NCI-H1092 (cell line): Measurements from ENCODE around the gene AP1S2.
"Not testable (repeated sequence)": the region's sequence is repeated elsewhere in the genome, so short reads cannot be mapped to it uniquely, and the experiment has no call there.

Source experiments
- DNase-seq: peaks from one replicate; lab custom pipeline; 2025; lab: John Stamatoyannopoulos, UW

Gene AP1S2

DNA sequence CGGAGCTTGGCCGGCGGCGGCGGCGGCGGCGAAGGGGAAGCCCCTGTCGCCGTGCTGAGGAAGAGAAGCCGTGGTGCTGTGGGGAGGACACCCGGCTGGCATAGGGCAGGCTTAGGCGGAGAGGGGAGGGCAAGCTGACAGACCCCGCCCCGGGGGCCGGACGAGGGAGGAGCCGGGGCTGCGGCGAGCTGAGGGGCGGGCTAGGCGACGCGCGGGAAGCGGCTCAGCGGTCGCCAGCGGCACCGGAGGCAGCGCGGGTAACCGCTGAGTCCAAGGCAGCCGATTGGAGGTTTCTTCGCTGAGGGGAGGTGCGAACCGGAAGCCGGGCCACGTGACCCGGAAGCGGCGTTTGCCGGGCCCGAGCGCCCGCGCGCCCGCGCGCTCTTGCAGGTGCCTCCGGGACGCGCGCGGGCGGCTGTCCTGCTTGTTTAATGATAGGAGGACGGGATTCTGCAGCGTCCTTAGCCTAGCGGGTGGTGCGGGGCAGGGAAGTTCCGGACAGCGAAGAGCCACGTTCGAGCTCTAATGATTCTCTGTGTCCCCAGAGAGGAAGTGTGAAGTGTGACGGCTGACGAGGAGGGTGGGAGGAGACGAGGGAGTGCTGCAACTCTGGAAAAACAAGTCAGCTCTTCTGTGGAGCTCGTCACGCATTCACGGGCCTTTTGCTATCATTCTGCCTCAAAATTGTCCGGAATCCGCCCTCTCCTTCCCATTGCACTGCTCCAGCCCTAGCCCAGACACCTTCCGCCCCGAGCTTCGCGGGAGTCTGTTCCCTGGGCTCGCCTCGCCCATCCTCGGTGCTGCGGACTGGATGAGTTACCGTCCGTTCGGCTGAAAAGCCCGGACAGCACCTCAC lies at the start of gene AP1S2:
Gene AP1S2, minus strand, starts transcription at position 102 of the 856 bp plus-strand sequence. CDS start 2,289 bp downstream, outside the sequence.
- DNase-seq: peak; percentile 93

DNA sequence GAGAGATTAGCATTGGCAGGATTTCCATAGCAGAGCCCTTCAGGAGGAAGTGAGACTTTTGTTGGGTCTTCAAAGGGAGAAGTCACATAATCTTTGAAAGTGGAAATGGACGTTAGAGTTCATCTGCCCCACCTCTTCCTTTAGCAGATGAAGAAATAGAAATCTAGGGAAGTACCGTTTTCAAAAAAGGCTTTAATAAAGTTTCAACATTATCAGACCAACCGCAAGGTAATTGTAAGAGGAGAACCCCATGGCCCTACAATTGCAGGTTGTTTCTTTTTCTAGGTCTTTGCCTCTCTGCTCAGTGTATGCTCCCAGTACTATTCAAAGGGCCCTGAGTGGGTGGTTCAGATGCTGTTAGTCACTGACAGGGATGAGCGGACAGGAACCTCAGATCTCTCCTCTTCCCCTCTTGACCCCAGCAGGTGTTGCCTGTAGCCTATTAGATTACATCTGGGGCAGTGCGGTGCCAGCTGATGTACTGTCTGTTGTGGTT lies 48.6 kb upstream of the AP1S2 start:
- DNase-seq: no peak

- DNase-seq: no peak
Observed at GRCh38 chrX:15895334-15895733, 40.7 kb upstream of the AP1S2 start.

DNA sequence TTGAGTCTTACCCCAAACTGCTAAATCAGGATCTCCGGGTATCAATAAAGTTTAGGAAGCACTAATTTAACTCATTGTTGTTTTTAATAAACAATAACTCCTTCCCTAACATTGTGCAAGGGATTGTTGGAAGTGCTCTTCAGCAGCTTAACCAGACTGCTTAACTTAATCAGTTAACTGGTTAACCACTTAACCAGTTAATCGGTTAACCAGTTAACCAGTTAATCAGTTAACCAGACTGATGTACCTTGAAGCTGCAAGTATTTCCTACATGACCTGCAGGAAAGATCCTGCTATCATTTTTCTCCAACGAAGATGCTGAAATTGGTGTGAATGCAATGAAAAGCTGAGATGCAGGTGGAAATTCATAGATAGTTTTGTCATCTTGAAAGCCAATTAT lies 40.1 kb upstream of the AP1S2 start:
- DNase-seq: no peak

DNA sequence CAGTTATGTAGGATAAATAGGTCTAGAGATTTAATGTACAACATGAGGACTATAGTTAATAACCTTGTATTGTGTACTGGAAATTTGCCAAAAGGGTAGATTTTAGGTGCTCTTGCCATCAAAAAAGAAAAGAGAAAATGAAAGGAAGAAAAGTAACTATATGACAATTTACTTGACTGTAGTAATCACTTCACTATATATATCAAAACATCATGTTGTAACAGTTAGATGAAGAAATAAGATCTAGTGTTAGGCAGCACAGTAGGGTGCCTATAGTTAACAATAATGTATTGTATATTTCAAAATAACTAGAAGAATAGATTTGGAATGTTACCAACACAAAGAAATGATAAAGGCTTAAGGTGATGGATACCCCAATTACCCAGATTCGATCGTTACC lies 35.9 kb upstream of the AP1S2 start:
- DNase-seq: no peak

GRCh38 chrX:15888062-15888461 lies 33.4 kb upstream of the AP1S2 start:
- no peak for DNase-seq

GRCh38 chrX:15883540-15883863 lies 28.9 kb upstream of the AP1S2 start:
- no peak for DNase-seq

DNA sequence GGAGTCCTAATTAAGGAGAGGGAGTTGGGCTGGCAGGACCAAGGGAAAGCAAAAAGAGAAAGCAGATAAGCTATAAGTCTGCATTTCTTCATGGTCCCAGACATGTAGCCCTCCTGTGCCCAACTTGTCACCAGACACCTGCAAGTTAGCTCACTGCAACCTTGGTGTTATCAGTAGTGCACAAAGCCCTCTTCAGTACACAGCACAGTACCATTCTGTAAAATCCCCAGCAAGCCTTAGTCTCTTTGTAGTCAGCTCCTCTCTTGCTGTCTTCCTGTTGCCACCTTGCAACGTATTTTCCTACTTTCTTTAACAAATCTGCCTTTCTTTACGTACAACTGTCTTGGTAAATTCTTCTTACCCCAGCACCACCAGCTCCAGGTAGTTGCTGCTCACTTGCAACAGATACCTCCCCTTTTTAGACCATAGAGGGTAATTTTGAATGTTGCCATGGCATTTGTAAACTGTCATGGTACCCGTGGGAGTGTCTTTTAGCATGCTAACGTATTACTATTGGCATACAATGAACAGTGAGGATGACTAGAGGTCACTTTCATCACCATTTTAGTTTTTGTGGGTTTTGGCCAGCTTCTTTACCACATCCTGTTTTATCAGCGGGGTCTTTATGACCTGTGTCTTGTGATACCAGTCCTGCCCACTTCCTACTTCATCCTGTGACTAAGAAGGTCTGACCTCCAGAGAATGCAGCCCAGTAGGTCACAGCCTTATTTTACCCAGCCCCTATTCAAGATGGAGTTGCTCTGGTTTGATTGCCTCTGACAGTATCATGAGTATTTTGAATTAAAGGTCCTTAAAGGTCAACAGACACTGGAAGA lies 28.3 kb upstream of the AP1S2 start:
- no peak for DNase-seq

GRCh38 chrX:15881381-15881897 lies 26.8 kb upstream of the AP1S2 start:
- no peak for DNase-seq

- DNase-seq: not testable (repeated sequence)
Observed at GRCh38 chrX:15877914-15878313, 23.3 kb upstream of the AP1S2 start.

DNA sequence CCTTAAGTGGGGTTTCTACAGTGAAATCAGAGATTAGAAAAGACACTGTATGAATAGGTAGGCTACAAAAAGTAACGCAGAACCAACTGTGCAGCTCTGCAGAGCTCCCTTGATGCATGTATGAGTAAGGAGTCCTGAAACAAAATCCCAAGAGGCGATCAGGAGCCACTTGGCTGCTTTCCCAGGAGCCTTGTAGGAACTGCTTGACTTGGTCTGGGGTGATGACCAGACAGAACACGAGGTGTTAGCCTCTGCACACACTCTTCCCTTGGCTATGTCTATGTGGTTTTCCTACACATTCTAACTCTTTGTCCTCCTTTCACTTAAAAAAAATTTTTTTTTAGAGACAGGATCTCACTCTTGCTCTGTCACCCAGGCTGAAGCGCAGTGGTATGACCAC lies 22.8 kb upstream of the AP1S2 start:
- no peak for DNase-seq

GRCh38 chrX:15874672-15875071 lies 20.1 kb upstream of the AP1S2 start:
- no peak for DNase-seq

GRCh38 chrX:15873566-15873965 lies 19.0 kb upstream of the AP1S2 start:
- no peak for DNase-seq

DNA sequence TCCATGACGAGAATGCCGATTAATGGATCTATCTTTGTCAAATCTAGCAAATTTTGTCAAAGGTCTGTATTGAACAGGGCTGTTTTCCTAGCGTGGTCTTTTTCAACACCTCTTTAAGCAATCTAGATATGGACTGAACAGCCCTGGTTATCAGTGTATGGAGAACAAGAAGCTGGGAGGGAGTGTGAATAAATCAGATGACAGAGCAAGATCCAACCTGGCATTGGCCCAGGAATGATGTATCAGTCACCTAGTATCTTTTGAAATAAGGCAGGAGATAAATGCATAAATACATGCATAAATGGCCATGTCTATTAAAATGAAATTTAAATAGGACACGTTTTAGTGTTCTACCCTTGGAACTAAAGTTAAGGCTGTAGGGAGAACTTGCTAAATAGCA lies 15.7 kb upstream of the AP1S2 start:
- no peak for DNase-seq

GRCh38 chrX:15869695-15870094 lies 15.1 kb upstream of the AP1S2 start:
- no peak for DNase-seq

DNA sequence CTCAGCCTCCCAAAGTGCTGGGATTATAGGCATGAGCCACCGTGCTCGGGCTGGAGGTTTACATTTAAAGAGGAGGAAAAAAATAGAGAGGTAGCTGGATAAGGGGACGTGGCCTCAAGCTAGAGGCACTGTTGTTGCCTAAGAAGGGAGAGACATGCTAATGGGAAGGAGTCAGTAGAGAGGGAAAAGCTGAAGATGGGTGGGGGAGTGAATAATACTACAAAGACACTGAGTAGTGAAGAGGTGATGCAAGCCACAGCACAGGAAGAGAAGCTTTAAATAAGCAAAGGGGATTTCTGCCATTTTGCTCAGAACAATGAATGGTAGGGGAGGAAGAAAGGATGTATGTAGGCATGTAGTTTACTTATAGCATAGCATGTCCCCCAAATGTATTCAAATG lies 11.5 kb upstream of the AP1S2 start:
- DNase-seq: no peak

GRCh38 chrX:15864629-15865028 lies 10.0 kb upstream of the AP1S2 start:
- no peak for DNase-seq

GRCh38 chrX:15864023-15864422 lies 9.4 kb upstream of the AP1S2 start:
- no peak for DNase-seq

DNA sequence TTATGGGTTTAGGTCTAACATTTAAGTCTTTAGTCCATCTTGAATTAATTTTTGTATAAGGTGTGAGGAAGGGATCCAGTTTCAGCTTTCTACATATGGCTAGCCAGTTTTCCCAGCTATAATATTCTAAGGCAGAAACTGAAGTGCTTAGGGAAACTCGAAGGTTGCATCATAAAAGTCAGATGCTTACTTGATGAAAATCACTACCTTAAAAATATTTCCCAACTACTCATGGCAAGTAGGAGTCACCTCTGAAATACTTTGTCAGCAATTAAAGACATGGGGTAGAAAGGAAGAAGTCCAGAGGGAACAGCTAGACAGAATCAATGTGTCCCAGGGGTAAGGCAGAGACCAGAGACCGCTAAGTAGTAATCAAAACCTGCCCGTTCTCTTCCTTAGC lies 6.3 kb upstream of the AP1S2 start:
- no peak for DNase-seq

GRCh38 chrX:15858051-15858450 lies 3.4 kb upstream of the AP1S2 start:
- DNase-seq: no peak

DNA sequence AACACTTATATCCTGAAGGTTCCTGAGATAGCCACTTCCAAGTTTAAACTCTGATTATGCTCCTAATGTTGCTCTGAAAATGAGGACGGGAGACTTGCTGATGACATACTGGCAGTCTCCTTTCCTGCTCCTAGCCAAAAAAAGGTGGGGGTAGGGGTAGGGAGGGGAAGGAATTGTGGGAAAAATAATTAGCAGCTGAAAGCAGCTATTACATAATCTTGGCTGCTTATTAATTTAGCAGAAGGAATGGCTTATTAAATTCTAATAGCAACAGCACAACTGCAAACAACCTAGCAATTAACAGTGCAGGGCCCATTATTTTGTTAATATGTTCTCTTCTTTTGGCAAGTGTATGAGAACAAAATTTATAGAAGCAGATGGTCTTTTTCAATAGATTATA lies 2.0 kb upstream of the AP1S2 start:
- DNase-seq: no peak

- DNase-seq: no peak
Observed at GRCh38 chrX:15856222-15856587, 1.6 kb upstream of the AP1S2 start.
